ENCODE data around the gene RXRA.

DNA sequence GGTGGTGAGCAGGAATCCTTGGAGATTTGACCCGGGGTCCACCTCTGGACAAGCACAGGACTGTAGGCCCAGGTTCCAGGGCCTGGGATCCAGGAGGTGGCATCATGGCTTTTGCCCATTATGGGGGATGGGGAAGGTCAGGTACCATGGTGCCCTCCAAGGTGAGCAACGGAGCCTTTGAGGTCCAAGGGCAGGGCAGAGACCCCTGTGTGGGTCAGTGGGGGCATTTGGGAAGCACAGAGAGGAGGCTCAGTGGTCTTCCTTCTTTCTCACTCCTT, 117.7 kb downstream of the RXRA start:
- TF ChIP-seq, protein P1, sequence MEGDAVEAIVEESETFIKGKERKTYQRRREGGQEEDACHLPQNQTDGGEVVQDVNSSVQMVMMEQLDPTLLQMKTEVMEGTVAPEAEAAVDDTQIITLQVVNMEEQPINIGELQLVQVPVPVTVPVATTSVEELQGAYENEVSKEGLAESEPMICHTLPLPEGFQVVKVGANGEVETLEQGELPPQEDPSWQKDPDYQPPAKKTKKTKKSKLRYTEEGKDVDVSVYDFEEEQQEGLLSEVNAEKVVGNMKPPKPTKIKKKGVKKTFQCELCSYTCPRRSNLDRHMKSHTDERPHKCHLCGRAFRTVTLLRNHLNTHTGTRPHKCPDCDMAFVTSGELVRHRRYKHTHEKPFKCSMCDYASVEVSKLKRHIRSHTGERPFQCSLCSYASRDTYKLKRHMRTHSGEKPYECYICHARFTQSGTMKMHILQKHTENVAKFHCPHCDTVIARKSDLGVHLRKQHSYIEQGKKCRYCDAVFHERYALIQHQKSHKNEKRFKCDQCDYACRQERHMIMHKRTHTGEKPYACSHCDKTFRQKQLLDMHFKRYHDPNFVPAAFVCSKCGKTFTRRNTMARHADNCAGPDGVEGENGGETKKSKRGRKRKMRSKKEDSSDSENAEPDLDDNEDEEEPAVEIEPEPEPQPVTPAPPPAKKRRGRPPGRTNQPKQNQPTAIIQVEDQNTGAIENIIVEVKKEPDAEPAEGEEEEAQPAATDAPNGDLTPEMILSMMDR (IDR thresholded peaks at IDR 0.05; ENCODE audit: extremely low read depth in 1 of 2, insufficient read depth in 1 of 2, low read depth in 1 of 2, low read length in 2 of 2) = no peak
- no peak for TF ChIP-seq POLR2AphosphoS5 (IDR thresholded peaks at IDR 0.05; ENCODE audit: insufficient read depth, low read depth, low read length)
- TF ChIP-seq POLR2A (IDR thresholded peaks at IDR 0.05; ENCODE audit: low read depth, low read length) = no peak
- TF ChIP-seq GATA2 (IDR thresholded peaks at IDR 0.05; ENCODE audit: insufficient read depth, insufficient read length, low read depth, low read length) = no peak
- no peak for TF ChIP-seq MAX (IDR thresholded peaks at IDR 0.05; ENCODE audit: insufficient read depth, insufficient read length)
- TF ChIP-seq EZH2 (IDR thresholded peaks at IDR 0.05; ENCODE audit: borderline replicate concordance, low read depth, low read length, severe bottlenecking) = no peak

All from endothelial cell of umbilical vein (primary cell).